GM12872 (cell line): ENCODE measurements around the gene TCOF1.

Experiments used
- TF ChIP-seq, protein P1 (sequence below): IDR thresholded peaks from 3 replicates; pipeline ENCODE4 v1.5.1; 2011; ENCODE audit warnings: low read depth, mild to moderate bottlenecking, low read length, moderate library complexity; ENCODE audit not compliant: insufficient read depth

The TCOF1 gene

DNA sequence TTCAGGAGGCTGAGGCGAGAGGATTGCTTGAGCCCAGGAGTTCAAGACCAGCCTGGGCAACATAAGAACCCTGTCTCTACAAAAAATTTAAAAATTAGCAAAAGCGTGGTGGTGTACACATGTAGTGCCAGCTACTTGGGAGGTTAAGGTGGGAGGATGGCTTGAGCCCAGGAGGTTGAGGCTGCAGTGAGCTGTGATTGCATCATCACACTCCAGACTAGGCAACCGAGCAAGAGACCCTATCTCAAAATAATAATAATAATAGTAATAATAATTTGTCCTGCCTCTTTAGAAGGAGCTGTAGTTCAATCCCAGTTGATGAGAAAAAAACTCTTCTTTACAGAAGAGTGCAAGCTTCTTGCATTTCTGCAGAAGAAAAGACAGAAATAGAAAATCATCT lies 65.3 kb downstream of the TCOF1 start:
- TF ChIP-seq, protein P1, sequence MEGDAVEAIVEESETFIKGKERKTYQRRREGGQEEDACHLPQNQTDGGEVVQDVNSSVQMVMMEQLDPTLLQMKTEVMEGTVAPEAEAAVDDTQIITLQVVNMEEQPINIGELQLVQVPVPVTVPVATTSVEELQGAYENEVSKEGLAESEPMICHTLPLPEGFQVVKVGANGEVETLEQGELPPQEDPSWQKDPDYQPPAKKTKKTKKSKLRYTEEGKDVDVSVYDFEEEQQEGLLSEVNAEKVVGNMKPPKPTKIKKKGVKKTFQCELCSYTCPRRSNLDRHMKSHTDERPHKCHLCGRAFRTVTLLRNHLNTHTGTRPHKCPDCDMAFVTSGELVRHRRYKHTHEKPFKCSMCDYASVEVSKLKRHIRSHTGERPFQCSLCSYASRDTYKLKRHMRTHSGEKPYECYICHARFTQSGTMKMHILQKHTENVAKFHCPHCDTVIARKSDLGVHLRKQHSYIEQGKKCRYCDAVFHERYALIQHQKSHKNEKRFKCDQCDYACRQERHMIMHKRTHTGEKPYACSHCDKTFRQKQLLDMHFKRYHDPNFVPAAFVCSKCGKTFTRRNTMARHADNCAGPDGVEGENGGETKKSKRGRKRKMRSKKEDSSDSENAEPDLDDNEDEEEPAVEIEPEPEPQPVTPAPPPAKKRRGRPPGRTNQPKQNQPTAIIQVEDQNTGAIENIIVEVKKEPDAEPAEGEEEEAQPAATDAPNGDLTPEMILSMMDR, result no peak

DNA sequence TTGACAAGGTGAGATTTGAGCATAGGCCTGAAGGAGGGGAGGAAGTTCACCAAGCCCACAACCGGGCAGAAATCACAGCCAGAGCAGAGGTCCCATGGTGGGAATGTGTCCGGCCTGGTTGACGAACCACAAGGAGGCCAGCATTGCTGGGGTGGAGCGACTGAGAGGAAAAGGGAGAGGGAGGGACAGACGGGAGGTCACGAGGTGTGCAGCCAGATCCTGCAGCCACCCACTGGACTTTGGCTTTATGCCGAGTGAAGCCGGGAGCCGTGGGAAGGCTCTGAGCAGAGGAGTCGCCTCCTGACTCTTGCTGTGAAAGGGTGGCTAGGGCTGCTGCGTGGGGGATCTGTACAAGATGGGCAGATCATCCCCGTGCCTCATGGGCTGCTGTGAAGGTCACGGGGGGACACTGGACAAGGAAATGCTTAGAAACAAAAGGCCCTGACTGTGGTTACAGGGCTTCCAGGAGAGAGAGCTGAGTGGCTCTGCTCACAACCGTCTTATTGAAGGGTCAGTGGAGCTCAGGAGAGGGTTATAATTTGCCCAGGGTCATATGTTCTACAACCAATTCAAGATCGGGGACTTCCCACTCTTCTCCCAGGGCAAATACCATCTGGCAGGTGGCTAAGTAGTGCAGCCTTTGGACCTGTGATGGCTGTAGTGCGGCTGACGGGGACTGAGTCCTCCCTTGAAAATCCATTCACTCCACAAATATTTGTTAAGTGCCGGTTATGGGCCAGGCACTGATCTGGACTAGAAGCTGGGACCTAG lies 70.8 kb downstream of the TCOF1 start:
- TF ChIP-seq, protein P1, result no peak

DNA sequence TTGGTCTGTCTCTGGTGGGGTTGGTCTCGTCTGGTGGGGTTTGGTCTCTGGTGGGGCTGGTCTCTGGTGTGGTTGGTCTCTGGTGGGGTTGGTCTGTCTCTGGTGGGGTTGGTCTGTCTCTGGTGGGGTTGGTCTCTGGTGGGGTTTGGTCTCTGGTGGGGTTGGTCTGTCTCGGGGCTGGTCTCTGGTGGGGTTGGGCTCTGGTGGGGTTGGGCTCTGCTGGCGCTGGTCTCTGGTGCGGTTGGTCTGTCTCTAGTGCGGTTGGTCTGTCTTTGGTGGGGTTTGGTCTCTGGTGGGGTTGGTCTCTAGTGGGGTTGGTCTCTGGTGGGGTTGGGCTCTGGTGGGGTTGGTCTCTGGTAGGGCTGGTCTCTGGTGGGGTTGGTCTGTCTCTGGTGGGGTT lies 71.5 kb downstream of the TCOF1 start:
- TF ChIP-seq, protein P1, result no peak

DNA sequence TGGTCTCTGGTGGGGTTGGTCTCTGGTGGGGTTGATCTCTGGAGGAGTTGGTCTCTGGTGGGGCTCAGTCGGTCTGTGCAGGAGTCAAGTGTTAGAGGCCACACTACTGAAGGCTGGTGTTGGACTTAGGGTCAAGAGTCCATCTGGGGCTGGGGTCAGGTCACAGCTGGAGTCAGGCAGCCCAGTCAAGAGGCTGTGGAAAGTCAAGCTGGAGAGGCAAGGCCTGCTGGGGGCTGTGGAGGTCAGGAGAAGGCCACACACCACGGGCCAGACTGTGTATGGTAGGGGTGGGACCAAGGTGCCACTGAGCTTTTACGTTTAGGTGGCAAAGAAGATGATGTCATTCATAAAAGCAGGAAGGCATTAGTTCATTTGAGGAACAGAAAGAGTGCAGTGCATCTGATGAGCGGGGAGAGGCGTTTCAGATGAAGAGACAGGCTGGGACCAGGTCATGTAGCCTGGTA lies 71.9 kb downstream of the TCOF1 start:
- TF ChIP-seq, protein P1, result no peak

DNA sequence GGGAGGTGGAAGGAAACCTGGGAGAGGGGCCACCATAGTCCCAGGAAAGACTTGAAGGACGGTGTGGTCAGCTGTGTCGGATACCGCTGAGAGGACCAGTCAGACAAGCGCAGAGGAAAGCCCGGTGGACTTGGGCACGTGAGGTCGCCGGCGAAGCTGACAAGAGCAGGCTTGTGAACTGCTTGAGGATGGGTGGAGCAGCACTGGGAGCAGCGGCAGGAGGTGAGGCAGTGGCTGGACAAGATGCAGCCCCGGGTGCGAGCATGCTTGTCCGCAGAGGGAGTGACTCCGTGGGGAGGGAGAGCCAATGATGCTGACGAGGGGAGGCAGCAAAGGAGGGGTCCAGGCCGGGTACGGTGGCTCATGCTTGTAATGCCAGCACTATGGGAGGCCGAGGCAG lies 73.6 kb downstream of the TCOF1 start:
- TF ChIP-seq, protein P1, result no peak

DNA sequence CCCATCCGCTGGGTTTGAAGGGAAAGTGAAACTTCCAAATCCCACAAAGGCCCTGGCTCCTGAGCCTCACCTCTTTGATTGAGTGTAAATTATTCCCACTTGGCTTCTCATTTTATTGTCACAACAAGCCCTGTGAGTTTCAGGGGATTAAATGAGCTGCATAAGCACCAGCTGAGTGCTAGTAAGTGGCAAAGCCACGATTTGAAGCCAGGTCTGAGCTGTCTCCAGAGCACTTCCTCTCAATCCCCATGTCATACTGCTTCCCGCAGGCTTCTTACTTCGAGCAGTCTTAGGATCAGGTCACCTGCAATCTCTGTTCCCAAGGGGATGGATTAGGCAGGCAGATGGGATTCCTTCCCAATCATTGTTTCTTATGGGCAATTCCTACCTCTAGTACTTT lies 74.1 kb downstream of the TCOF1 start:
- TF ChIP-seq, protein P1, result no peak

DNA sequence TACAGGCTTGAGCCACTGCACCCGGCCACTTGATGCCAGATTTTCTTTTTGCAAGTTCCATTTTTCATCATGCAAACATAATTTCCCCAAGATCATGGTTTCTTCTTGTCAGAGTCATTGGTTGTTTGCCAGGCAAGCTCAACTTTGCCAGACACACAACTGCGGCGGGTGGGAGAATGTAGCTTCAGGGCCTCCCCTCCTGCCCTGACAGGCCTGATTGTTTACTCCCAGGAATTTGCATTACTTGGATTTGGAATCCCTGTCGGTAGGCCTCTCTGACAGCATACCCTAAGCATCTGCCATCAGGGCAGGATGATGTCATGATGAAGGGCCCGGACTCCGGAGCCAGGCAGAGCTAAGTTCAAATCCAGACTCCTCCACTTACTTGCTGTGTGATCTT lies 77.0 kb downstream of the TCOF1 start:
- TF ChIP-seq, protein P1, result no peak
